ENCODE results near the gene SCYGR4.
"Not testable (repeated sequence)": the region's sequence is repeated elsewhere in the genome, so short reads cannot be mapped to it uniquely, and the experiment has no call there.

Gene SCYGR4

DNA sequence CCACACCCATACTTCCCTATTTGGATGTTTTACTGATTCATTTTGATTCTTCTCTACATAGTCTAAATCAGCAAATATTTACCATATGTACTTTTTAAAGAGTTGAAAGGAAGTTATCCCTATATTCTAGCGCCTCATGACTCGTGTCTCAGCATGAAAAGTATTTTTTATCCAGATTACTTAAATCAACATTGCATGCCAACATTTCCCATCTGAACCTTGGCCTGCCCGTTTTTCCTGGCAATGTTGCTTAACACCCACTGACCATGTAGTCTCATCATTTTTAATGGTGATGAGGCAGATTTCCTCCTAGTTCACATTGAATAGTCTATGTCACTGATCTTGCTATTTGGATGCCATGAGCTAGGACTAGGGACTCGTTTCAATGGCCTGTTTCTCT, 36.1 kb downstream of the SCYGR4 start:
- TF ChIP-seq ZFX (IDR thresholded peaks at IDR 0.05; ENCODE audit: borderline replicate concordance) (no peak), CTCF (IDR thresholded peaks at IDR 0.05) (no peak)
- H3K27ac ChIP-seq = no peak overlapping the region

DNA sequence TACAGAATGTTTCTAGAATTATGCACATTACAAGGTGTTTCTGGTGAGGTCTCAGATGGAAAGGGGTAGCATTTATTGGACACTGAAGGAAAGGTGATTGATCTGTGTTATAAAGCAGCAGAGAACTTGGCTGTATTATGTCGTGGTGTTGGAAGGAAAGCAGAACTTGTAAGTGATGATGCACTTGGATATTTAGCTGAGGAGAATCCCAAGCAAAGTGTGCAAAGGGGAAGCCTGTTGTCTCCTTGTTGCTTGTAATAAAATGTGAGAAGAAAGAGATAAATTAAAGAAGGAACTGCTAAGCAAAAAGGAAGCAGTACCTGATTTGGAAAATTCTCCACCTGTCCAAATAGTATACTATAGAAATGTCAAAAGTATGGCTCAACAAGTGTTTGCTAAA, 37.1 kb downstream of the SCYGR4 start:
- no peak overlapping the region for H3K27ac ChIP-seq
- no peak for TF ChIP-seq ZFX (IDR thresholded peaks at IDR 0.05; ENCODE audit: borderline replicate concordance)
- no peak for TF ChIP-seq CTCF (IDR thresholded peaks at IDR 0.05)

DNA sequence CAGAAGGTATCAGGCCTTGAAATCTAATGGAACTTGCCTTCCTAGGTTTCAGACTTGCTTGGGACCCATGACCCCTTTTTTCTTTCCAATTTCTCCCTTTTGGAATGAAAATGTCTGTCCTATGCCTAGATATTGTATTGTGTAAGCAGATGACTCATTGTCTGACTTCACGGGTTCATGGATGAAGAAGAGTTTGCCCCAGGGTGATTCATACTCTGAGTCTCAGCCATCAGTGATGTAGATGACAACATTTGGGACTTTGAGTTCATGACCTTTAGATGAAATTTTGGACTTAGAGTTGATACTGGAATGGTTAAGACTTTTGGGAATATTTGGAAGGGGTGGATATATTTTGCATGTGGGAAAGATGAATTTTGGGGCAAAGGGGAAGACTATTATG, 38.2 kb downstream of the SCYGR4 start:
- no peak for TF ChIP-seq CTCF (IDR thresholded peaks at IDR 0.05)
- no peak overlapping the region for H3K27ac ChIP-seq

GRCh38 chr2:227657199-227657845, 40.0 kb downstream of the SCYGR4 start:
- TF ChIP-seq ZFX (IDR thresholded peaks at IDR 0.05; ENCODE audit: borderline replicate concordance) (no peak), CTCF (IDR thresholded peaks at IDR 0.05) (no peak)
- H3K27ac ChIP-seq = no peak overlapping the region

DNA sequence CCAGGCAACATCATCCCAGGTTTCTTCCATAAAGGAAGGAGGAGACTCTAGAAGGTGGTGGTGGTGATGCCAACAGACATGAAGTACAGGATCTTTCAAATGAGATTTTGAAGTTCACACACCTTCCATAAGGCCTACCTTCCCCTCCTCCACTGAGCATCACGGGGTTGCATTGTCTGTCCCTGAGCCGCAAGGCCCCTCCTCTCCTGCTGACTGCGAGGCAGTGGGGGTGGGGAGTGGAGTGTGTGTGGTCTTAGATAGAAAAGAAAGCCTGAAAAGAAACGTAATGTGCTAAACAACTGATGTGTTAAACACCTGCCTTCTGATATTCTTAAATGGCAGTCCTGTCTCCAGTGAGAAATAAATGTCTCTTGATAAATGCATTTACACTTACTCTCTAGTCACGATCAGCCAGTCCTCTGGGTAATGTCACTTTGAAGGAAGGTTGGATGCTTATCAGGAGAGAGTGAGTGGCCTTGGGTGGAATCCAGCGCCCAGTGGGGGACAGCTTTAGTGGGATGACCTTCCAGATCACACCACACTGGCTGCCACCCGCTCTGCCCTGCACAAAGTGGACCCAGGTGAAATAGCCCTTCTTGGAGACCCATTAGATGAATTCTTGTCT, 43.8 kb downstream of the SCYGR4 start:
- no peak overlapping the region for H3K27ac ChIP-seq
- TF ChIP-seq ZFX (IDR thresholded peaks at IDR 0.05; ENCODE audit: borderline replicate concordance) = no peak
- no peak for TF ChIP-seq CTCF (IDR thresholded peaks at IDR 0.05)

- TF ChIP-seq ZFX (IDR thresholded peaks at IDR 0.05; ENCODE audit: borderline replicate concordance) = no peak
- no peak for TF ChIP-seq CTCF (IDR thresholded peaks at IDR 0.05)
- H3K27ac ChIP-seq = no peak overlapping the region
Observed at GRCh38 chr2:227661827-227662226, 44.5 kb downstream of the SCYGR4 start.

- TF ChIP-seq CTCF (IDR thresholded peaks at IDR 0.05) (no peak), ZFX (IDR thresholded peaks at IDR 0.05; ENCODE audit: borderline replicate concordance) (no peak)
- H3K27ac ChIP-seq = no peak overlapping the region
Observed at GRCh38 chr2:227665189-227665940, 48.1 kb downstream of the SCYGR4 start.

DNA sequence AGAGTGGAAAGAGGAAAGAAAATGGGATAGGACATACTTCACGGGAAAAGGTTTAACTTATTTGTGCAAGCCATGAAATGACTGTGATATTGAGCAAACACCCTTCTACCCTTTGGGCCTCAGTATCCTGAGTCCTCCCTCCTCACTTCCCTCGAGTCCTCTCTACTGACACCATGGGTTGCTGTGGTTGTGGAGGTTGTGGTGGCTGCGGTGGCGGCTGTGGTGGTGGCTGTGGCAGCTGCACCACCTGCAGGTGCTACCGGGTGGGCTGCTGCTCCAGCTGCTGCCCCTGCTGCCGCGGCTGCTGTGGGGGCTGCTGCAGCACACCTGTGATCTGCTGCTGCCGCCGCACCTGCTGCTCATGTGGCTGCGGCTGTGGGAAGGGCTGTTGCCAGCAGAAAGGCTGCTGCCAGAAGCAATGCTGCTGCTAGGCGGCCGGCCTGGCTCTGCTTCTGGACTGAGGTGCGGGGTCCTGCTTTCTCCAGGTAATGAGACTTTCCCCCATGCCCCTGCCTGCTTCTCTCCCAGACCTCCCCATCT, 49.4 kb downstream of the SCYGR4 start, which contains the start of gene SCYGR5:
Gene SCYGR5, plus strand, starts transcription at position 174 of the 540 bp plus-strand sequence. Its CDS starts 0 bp downstream, at position 174.
- not testable (repeated sequence) for H3K27ac ChIP-seq

All from 22Rv1 (cell line).